HG03135 (cell line): Measurements from ENCODE around the gene RASSF1.
"Not testable (repeated sequence)": the region's sequence is repeated elsewhere in the genome, so short reads cannot be mapped to it uniquely, and the experiment has no call there.

ENCODE experiments used
- ATAC-seq: cut with Tn5 transposase; IDR thresholded peaks from one replicate; pipeline ENCODE4 v1.9.1; 2021; ENCODE audit warnings: mild to moderate bottlenecking, moderate library complexity; ENCODE audit not compliant: unreplicated experiment

The RASSF1 gene

GRCh38 chr3:50288387-50289007 lies 52.1 kb downstream of the RASSF1 start:
- no peak for ATAC-seq

GRCh38 chr3:50287262-50287661 lies 53.4 kb downstream of the RASSF1 start:
- ATAC-seq = no peak

GRCh38 chr3:50286322-50287227 lies 54.1 kb downstream of the RASSF1 start:
- no peak for ATAC-seq

- not testable (repeated sequence) for ATAC-seq
Measured at GRCh38 chr3:50284121-50284520, 56.5 kb downstream of the RASSF1 start.
